GM10266 (cell line): Measurements from ENCODE around the gene ST6GALNAC1.

Source experiments
- DNase-seq: peaks from one replicate; pipeline ENCODE4 v3.0.0; 2012; ENCODE audit errors: extremely low spot score
- CTCF ChIP-seq: IDR thresholded peaks from 2 replicates; pipeline ENCODE4 v1.5.1; 2012; ENCODE audit warnings: mild to moderate bottlenecking, low read depth; ENCODE audit not compliant: control insufficient read depth, insufficient read depth; ENCODE audit errors: missing control alignments

The ST6GALNAC1 gene

GRCh38 chr17:76588182-76588581 lies 55.4 kb downstream of the ST6GALNAC1 start:
- no peak for TF ChIP-seq CTCF
- no peak for DNase-seq

- no peak for TF ChIP-seq CTCF
- no peak for DNase-seq
Measured at GRCh38 chr17:76586741-76587487, 56.6 kb downstream of the ST6GALNAC1 start.

GRCh38 chr17:76585649-76586593 lies 57.6 kb downstream of the ST6GALNAC1 start, which contains the start of gene ST6GALNAC2:
ST6GALNAC2 (minus strand) TSS chr17:76585860; CDS start chr17:76585808, 52 bp downstream.
- DNase-seq, result peak; percentile 48
- no peak for TF ChIP-seq CTCF

- no peak for DNase-seq
- no peak for TF ChIP-seq CTCF
Measured at GRCh38 chr17:76585033-76585648, 58.4 kb downstream of the ST6GALNAC1 start.

- TF ChIP-seq CTCF, result no peak
- peak; percentile 38 for DNase-seq
Measured at GRCh38 chr17:76584427-76585032, 59.0 kb downstream of the ST6GALNAC1 start.

- TF ChIP-seq CTCF, result no peak
Measured at GRCh38 chr17:76582660-76583059, 60.9 kb downstream of the ST6GALNAC1 start.

More at GRCh38 chr17:76582660-76583059, 60.9 kb downstream of the ST6GALNAC1 start:
- no peak for DNase-seq
